Karpas-422 (cell line): ENCODE results near the gene PDE3A. TPM values are rescaled to one million over a fixed set of nuclear protein-coding genes. Genes with fewer than 3 reads are reported as not detected.

Source experiments
- DNase-seq: peaks from one replicate; pipeline ENCODE4 v3.0.0-alpha.2; 2015
- H2AFZ ChIP-seq: fragments of 200-600 bp; sonication (generic); 2 replicates; pipeline ENCODE4 v1.6.1; 2014; ENCODE audit warnings: antibody characterized with exemption, low read length, mixed read lengths
- H3K27ac ChIP-seq: fragments of 200-600 bp; sonication (generic); 2 replicates; pipeline ENCODE4 v1.5.1; 2014; ENCODE audit warnings: mild to moderate bottlenecking, low read length, moderate library complexity
- H3K27me3 ChIP-seq: fragments of 200-600 bp; sonication (generic); 2 replicates; pipeline ENCODE4 v1.6.1; 2014; ENCODE audit warnings: low read length, mixed read lengths
- H3K36me3 ChIP-seq: fragments of 200-600 bp; sonication (generic); 2 replicates; pipeline ENCODE4 v1.6.1; 2014; ENCODE audit warnings: low read length, mixed read lengths; ENCODE audit not compliant: insufficient read depth
- H3K4me1 ChIP-seq: fragments of 200-600 bp; sonication (generic); 2 replicates; pipeline ENCODE4 v1.6.1; 2014; ENCODE audit warnings: mild to moderate bottlenecking, low read length, mixed read lengths
- H3K4me2 ChIP-seq: fragments of 200-600 bp; sonication (generic); 2 replicates; pipeline ENCODE4 v1.6.1; 2014; ENCODE audit warnings: low read length, low read depth, mild to moderate bottlenecking; ENCODE audit not compliant: poor library complexity, severe bottlenecking
- H3K4me3 ChIP-seq: fragments of 200-600 bp; sonication (generic); 2 replicates; pipeline ENCODE4 v1.5.1; 2014; ENCODE audit warnings: mild to moderate bottlenecking, antibody characterized with exemption, low read length, mixed read lengths
- H3K79me2 ChIP-seq: fragments of 200-600 bp; sonication (generic); 2 replicates; pipeline ENCODE4 v1.6.1; 2014; ENCODE audit warnings: mild to moderate bottlenecking, low read length, mixed read lengths
- H3K9ac ChIP-seq: fragments of 200-600 bp; sonication (generic); 2 replicates; pipeline ENCODE4 v1.6.0; 2014; ENCODE audit warnings: low read length
- H3K9me2 ChIP-seq: fragments of 200-600 bp; sonication (generic), shearing (Covaris generic); replicated peaks from 2 replicates; pipeline ENCODE4 v1.6.0; 2014; ENCODE audit warnings: mild to moderate bottlenecking, low read length, moderate library complexity; ENCODE audit not compliant: insufficient read depth
- H3K9me3 ChIP-seq: fragments of 300-700, 200-600 bp; sonication (generic); 2 replicates; pipeline ENCODE4 v1.6.1; 2014; ENCODE audit warnings: low read length, mixed read lengths
- H4K20me1 ChIP-seq: fragments of 200-600 bp; sonication (generic); 2 replicates; pipeline ENCODE4 v1.6.1; 2014; ENCODE audit warnings: mild to moderate bottlenecking, antibody characterized with exemption, low read length, low read depth; ENCODE audit not compliant: insufficient read depth
- total RNA-seq: library from RNA; depleted of rRNA; stranded (reverse); fragments of >200 nt; shearing (Covaris generic); gene quantifications from 2 replicates; pipeline ENCODE4 v1.2.3, GENCODE V29; 2014; ENCODE audit warnings: low replicate concordance

PDE3A gene
- total RNA-seq, 1 experiment from 2014 or later = not detected

GRCh38 chr12:20482491-20483054, 114.2 kb downstream of the PDE3A start:
- H3K4me1 ChIP-seq = no peaks in the 10 kb centered on the region
- no peak overlapping the region for H2AFZ ChIP-seq
- no peak for DNase-seq
- no peaks in the 10 kb centered on the region for H3K36me3 ChIP-seq
- H3K9me2 ChIP-seq = no peaks in the 10 kb centered on the region
- H3K79me2 ChIP-seq = no peaks in the 10 kb centered on the region
- H3K4me2 ChIP-seq = no peak overlapping the region
- no peak overlapping the region for H3K9ac ChIP-seq
- H3K27ac ChIP-seq = no peak overlapping the region
- no peaks in the 10 kb centered on the region for H3K9me3 ChIP-seq
- H3K4me3 ChIP-seq = no peak overlapping the region
- no peaks in the 10 kb centered on the region for H3K27me3 ChIP-seq
- H4K20me1 ChIP-seq = no peaks in the 10 kb centered on the region

DNA sequence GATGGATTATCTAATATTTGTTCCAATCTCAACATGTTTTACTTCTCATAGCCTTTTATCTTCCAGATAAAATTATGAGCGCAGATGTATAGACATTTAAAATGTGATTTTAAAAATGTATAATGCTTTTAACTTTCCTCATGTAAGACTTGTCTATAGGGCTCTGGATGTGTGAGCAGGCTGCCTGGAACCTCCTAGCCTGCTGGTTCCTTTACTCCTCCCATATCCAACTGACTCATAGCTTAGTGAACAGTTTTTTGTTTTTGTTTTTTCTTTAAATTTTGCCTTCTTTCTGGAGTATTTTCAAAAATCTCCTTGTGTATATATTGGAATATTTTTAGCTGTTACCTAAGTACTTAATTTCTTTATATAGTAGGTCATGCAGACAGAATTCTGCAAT, 115.4 kb downstream of the PDE3A start:
- H3K79me2 ChIP-seq = no peaks in the 10 kb centered on the region
- DNase-seq = no peak

GRCh38 chr12:20486233-20486632, 117.9 kb downstream of the PDE3A start:
- no peaks in the 10 kb centered on the region for H3K9me2 ChIP-seq
- H4K20me1 ChIP-seq = no peaks in the 10 kb centered on the region
- H3K27ac ChIP-seq = no peak overlapping the region
- DNase-seq = no peak
- no peak overlapping the region for H3K9ac ChIP-seq
- H3K4me1 ChIP-seq = no peaks in the 10 kb centered on the region
- H2AFZ ChIP-seq = no peak overlapping the region
- no peak overlapping the region for H3K4me2 ChIP-seq
- no peaks in the 10 kb centered on the region for H3K9me3 ChIP-seq
- no peak overlapping the region for H3K4me3 ChIP-seq
- H3K79me2 ChIP-seq = no peaks in the 10 kb centered on the region
- H3K27me3 ChIP-seq = no peaks in the 10 kb centered on the region
- no peaks in the 10 kb centered on the region for H3K36me3 ChIP-seq

More for the DNA sequence above, 115.4 kb downstream of the PDE3A start:
- H3K27ac ChIP-seq = no peak overlapping the region
- H3K9ac ChIP-seq = no peak overlapping the region
- H3K9me2 ChIP-seq = no peaks in the 10 kb centered on the region
- no peaks in the 10 kb centered on the region for H3K36me3 ChIP-seq
- no peaks in the 10 kb centered on the region for H3K4me1 ChIP-seq
- no peak overlapping the region for H2AFZ ChIP-seq
- H3K27me3 ChIP-seq = no peaks in the 10 kb centered on the region
- H3K9me3 ChIP-seq = no peaks in the 10 kb centered on the region
- H3K4me3 ChIP-seq = no peak overlapping the region
- H4K20me1 ChIP-seq = no peaks in the 10 kb centered on the region
- no peak overlapping the region for H3K4me2 ChIP-seq

DNA sequence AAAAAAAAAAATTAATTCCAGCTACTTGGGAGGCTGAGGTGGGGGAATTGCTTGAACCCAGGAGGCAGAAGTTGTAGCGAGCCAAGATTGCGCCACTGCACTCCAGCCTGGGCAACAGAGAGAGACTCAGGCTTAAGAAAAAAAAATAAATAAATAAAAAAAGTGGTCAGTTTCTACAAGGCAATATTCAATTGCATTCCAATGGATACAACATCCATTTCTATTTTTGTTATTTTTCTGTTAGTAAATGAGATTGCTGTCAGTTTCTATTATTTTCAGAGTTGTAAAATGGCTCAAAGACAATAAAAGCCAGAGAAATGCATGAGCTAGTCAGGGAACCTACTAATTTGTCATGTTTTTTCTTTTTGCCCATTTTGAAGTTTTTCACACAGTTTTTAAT, 119.2 kb downstream of the PDE3A start:
- Histone ChIP-seq H3K79me2 (no peaks in the 10 kb centered on the region), H3K4me1 (no peaks in the 10 kb centered on the region), H3K9me3 (no peaks in the 10 kb centered on the region), H2AFZ (no peak overlapping the region), H3K27ac (no peak overlapping the region), H3K27me3 (no peaks in the 10 kb centered on the region), H4K20me1 (no peaks in the 10 kb centered on the region), H3K36me3 (no peaks in the 10 kb centered on the region), H3K9ac (no peak overlapping the region), H3K4me2 (no peak overlapping the region), H3K4me3 (no peak overlapping the region), H3K9me2 (no peaks in the 10 kb centered on the region)
- no peak for DNase-seq

GRCh38 chr12:20489645-20490044, 121.3 kb downstream of the PDE3A start:
- Histone ChIP-seq H3K4me1 (no peaks in the 10 kb centered on the region), H3K79me2 (no peaks in the 10 kb centered on the region), H3K36me3 (no peaks in the 10 kb centered on the region), H3K27me3 (no peaks in the 10 kb centered on the region), H3K9me2 (no peaks in the 10 kb centered on the region), H3K4me3 (no peak overlapping the region), H2AFZ (no peak overlapping the region), H3K27ac (no peak overlapping the region), H4K20me1 (no peaks in the 10 kb centered on the region), H3K9ac (no peak overlapping the region), H3K9me3 (no peaks in the 10 kb centered on the region), H3K4me2 (no peak overlapping the region)
- DNase-seq = no peak

DNA sequence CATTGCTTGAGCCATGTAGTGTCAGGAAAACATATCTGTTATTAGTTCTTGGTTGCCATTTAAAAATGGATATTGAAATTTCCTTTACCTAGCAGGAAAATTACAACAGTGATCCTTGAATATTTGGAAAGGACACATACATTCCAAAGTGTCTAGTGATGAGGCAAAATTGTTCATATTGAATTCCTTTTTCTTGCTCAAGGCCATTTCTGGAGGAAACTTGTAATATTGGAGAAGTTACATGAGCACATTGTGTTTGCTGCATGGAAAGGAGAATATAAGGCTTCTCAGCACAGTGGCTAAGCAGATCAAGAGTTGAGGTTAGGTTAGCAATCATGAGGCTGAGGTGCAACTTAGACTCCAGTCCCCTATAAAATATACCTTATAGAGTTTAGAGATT, 121.9 kb downstream of the PDE3A start:
- H3K36me3 ChIP-seq = no peaks in the 10 kb centered on the region
- no peaks in the 10 kb centered on the region for H4K20me1 ChIP-seq
- H3K9ac ChIP-seq = no peak overlapping the region
- H3K9me3 ChIP-seq = no peaks in the 10 kb centered on the region
- no peak overlapping the region for H3K27ac ChIP-seq
- no peaks in the 10 kb centered on the region for H3K4me1 ChIP-seq
- H3K27me3 ChIP-seq = no peaks in the 10 kb centered on the region
- no peaks in the 10 kb centered on the region for H3K79me2 ChIP-seq
- H3K9me2 ChIP-seq = no peaks in the 10 kb centered on the region
- no peak overlapping the region for H3K4me2 ChIP-seq
- H3K4me3 ChIP-seq = no peak overlapping the region
- DNase-seq = no peak
- H2AFZ ChIP-seq = no peak overlapping the region

DNA sequence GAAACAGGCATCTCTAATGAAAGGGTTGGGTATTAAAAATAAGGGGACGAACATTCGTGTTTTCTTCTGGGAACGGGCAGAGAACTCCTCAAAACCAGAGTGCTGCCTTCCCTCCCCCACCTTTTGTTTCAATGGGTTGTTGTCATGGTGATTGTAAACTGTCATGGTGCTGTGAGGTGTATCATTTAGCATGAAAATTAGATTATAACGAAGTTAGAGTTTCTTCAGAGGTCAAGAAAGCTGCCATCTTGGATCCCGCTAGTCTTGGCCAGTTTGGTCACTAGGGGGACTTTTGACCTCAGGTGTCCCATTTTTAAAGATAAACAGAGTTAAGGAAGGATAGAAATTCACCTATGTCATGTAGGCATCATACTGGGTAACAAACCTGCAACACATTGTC, 123.0 kb downstream of the PDE3A start:
- no peaks in the 10 kb centered on the region for H3K36me3 ChIP-seq
- no peak overlapping the region for H2AFZ ChIP-seq
- no peaks in the 10 kb centered on the region for H3K4me1 ChIP-seq
- H3K27ac ChIP-seq = no peak overlapping the region
- H3K9me2 ChIP-seq = no peaks in the 10 kb centered on the region
- H4K20me1 ChIP-seq = no peaks in the 10 kb centered on the region
- no peaks in the 10 kb centered on the region for H3K9me3 ChIP-seq
- no peak overlapping the region for H3K9ac ChIP-seq
- H3K79me2 ChIP-seq = no peaks in the 10 kb centered on the region
- no peak for DNase-seq
- H3K27me3 ChIP-seq = no peaks in the 10 kb centered on the region
- H3K4me3 ChIP-seq = no peak overlapping the region
- H3K4me2 ChIP-seq = no peak overlapping the region

DNA sequence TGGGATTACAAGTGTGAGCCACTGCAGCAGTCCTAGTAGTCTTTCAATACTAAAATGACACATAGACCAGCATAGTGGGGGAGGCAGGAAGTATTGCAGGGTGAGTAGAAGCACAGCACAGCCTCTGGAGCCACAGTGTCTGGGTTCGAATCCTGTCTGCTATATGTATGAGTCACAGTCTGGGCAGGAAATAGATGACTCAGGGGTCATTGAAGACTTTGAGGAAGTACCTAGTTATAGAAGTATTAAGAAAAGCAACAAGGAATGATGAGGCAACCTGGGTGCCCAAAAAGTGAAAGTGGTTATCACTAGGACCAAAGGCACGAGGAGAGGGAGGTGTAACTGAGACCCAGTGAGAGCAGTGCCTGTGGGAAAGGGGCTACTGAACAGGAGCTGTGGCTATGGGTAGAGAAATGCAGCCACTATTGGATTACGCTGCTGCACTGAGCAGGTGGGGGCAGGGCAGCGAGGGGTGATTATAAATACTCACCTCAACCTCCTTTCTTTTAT, 124.0 kb downstream of the PDE3A start:
- H3K4me3 ChIP-seq = no peak overlapping the region
- no peak overlapping the region for H2AFZ ChIP-seq
- no peaks in the 10 kb centered on the region for H3K36me3 ChIP-seq
- no peaks in the 10 kb centered on the region for H3K27me3 ChIP-seq
- no peak overlapping the region for H3K9ac ChIP-seq
- H4K20me1 ChIP-seq = no peaks in the 10 kb centered on the region
- H3K27ac ChIP-seq = no peak overlapping the region
- no peaks in the 10 kb centered on the region for H3K9me3 ChIP-seq
- DNase-seq = no peak
- no peak overlapping the region for H3K4me2 ChIP-seq
- no peaks in the 10 kb centered on the region for H3K79me2 ChIP-seq
- no peaks in the 10 kb centered on the region for H3K9me2 ChIP-seq
- no peaks in the 10 kb centered on the region for H3K4me1 ChIP-seq
